HG03354 (cell line): Measurements from ENCODE around the gene TFPT.
A peak's percentile ranks its signal among the peaks of the same experiment; 100 is the strongest.

Experiments
- ATAC-seq: cut with Tn5 transposase; IDR thresholded peaks from one replicate; pipeline ENCODE4 v1.9.1; 2021; ENCODE audit warnings: mild to moderate bottlenecking; ENCODE audit not compliant: unreplicated experiment, poor library complexity, severe bottlenecking

The TFPT gene

GRCh38 chr19:54151362-54152035, 36.0 kb upstream of the TFPT start:
- ATAC-seq, result no peak

- ATAC-seq, result no peak
Observed at GRCh38 chr19:54149021-54149812, 33.8 kb upstream of the TFPT start.

- no peak for ATAC-seq
Observed at GRCh38 chr19:54148158-54148557, 32.7 kb upstream of the TFPT start.

GRCh38 chr19:54147676-54148075, 32.2 kb upstream of the TFPT start:
- ATAC-seq, result no peak

- no peak for ATAC-seq
Observed at GRCh38 chr19:54145541-54146158, 30.2 kb upstream of the TFPT start.

- ATAC-seq, result no peak
Observed at GRCh38 chr19:54142166-54142780, 26.8 kb upstream of the TFPT start.

- ATAC-seq, result no peak
Observed at GRCh38 chr19:54141356-54141755, 25.9 kb upstream of the TFPT start.

GRCh38 chr19:54138489-54139256, 23.2 kb upstream of the TFPT start:
- ATAC-seq, result no peak

- no peak for ATAC-seq
Observed at GRCh38 chr19:54137699-54138488, 22.4 kb upstream of the TFPT start, which contains the start of gene CNOT3. Gene CNOT3 (plus strand): TSS chr19:54137762. CDS start chr19:54142979, 5,217 bp downstream.

- ATAC-seq, result peak; percentile 83
Observed at GRCh38 chr19:54136864-54137698, 21.6 kb upstream of the TFPT start.

- ATAC-seq, result no peak
Observed at GRCh38 chr19:54136086-54136863, 20.8 kb upstream of the TFPT start.

GRCh38 chr19:54133957-54134590, 18.6 kb upstream of the TFPT start:
- ATAC-seq, result no peak

- ATAC-seq, result no peak
Observed at GRCh38 chr19:54133312-54133956, 18.0 kb upstream of the TFPT start.

GRCh38 chr19:54129617-54129996, 14.2 kb upstream of the TFPT start:
- no peak for ATAC-seq

GRCh38 chr19:54128796-54129616, 13.5 kb upstream of the TFPT start:
- ATAC-seq, result no peak

GRCh38 chr19:54128441-54128725, 12.9 kb upstream of the TFPT start:
- ATAC-seq, result no peak
